ENCODE data around the gene MPPED2.

The MPPED2 gene

GRCh38 chr11:30585892-30586250 lies 282 bp downstream of the MPPED2 start:
- H3K4me3 Mint-ChIP-seq: peak overlapping the region; percentile 70
- H3K4me1 Mint-ChIP-seq (ENCODE audit: low read depth): peaks cover 15% of the 10 kb centered on the region
- intact Hi-C loops (cut with micrococcal nuclease): loop anchor here (10.0 kb wide), 1 partner anchor 151 kb away; no protein-coding TSS in a partner anchor
- H3K9me3 Mint-ChIP-seq: no peaks in the 10 kb centered on the region
- H3K36me3 Mint-ChIP-seq (ENCODE audit: low read depth): no peaks in the 10 kb centered on the region
- H3K27ac Mint-ChIP-seq: no peak overlapping the region
- H3K27me3 Mint-ChIP-seq: peaks cover 60% of the 10 kb centered on the region

- Mint-ChIP-seq H3K27me3 (peaks cover 60% of the 10 kb centered on the region), H3K4me3 (peak overlapping the region; percentile 70), H3K36me3 (ENCODE audit: low read depth) (no peaks in the 10 kb centered on the region), H3K9me3 (no peaks in the 10 kb centered on the region), H3K27ac (no peak overlapping the region), H3K4me1 (ENCODE audit: low read depth) (peaks cover 15% of the 10 kb centered on the region)
- intact Hi-C loops (cut with micrococcal nuclease): loop anchor here (10.0 kb wide), 1 partner anchor 151 kb away; no protein-coding TSS in a partner anchor
These were observed 845 bp downstream of the MPPED2 start for GRCh38 chr11:30585125-30585891.

- Mint-ChIP-seq H3K4me3 (no peak overlapping the region), H3K27ac (no peak overlapping the region)
- intact Hi-C loops (cut with micrococcal nuclease): loop anchor here (10.0 kb wide), 1 partner anchor 149 kb away; no protein-coding TSS in a partner anchor
These were observed 2.5 kb downstream of the MPPED2 start for GRCh38 chr11:30583476-30584280.

GRCh38 chr11:30582726-30583125 lies 3.4 kb downstream of the MPPED2 start:
- no peaks in the 10 kb centered on the region for H3K36me3 Mint-ChIP-seq (ENCODE audit: low read depth)
- intact Hi-C loops (cut with micrococcal nuclease): loop anchor here (10.0 kb wide), 1 partner anchor 148 kb away; no protein-coding TSS in a partner anchor
- peaks cover 53% of the 10 kb centered on the region for H3K27me3 Mint-ChIP-seq
- H3K9me3 Mint-ChIP-seq: no peaks in the 10 kb centered on the region
- no peak overlapping the region for H3K27ac Mint-ChIP-seq
- no peak overlapping the region for H3K4me3 Mint-ChIP-seq
- peaks cover 15% of the 10 kb centered on the region for H3K4me1 Mint-ChIP-seq (ENCODE audit: low read depth)

More at GRCh38 chr11:30583476-30584280, 2.5 kb downstream of the MPPED2 start:
- Mint-ChIP-seq H3K27me3 (peaks cover 58% of the 10 kb centered on the region), H3K9me3 (no peaks in the 10 kb centered on the region), H3K36me3 (ENCODE audit: low read depth) (no peaks in the 10 kb centered on the region), H3K4me1 (ENCODE audit: low read depth) (peaks cover 15% of the 10 kb centered on the region)

- Mint-ChIP-seq H3K4me1 (ENCODE audit: low read depth) (peaks cover 15% of the 10 kb centered on the region), H3K27me3 (peaks cover 42% of the 10 kb centered on the region), H3K27ac (no peak overlapping the region), H3K9me3 (no peaks in the 10 kb centered on the region), H3K4me3 (no peak overlapping the region), H3K36me3 (ENCODE audit: low read depth) (no peaks in the 10 kb centered on the region)
- intact Hi-C loops (cut with micrococcal nuclease): loop anchor here (10.0 kb wide), 1 partner anchor 147 kb away; no protein-coding TSS in a partner anchor
These were observed 4.5 kb downstream of the MPPED2 start for GRCh38 chr11:30581675-30582074.

- no peaks in the 10 kb centered on the region for H3K9me3 Mint-ChIP-seq
- H3K4me1 Mint-ChIP-seq (ENCODE audit: low read depth): peaks cover 15% of the 10 kb centered on the region
- intact Hi-C loops (cut with micrococcal nuclease): loop anchor here (10.0 kb wide), 1 partner anchor 146 kb away; no protein-coding TSS in a partner anchor
- no peaks in the 10 kb centered on the region for H3K36me3 Mint-ChIP-seq (ENCODE audit: low read depth)
- H3K4me3 Mint-ChIP-seq: no peak overlapping the region
- peaks cover 32% of the 10 kb centered on the region for H3K27me3 Mint-ChIP-seq
- H3K27ac Mint-ChIP-seq: no peak overlapping the region
These were observed 5.6 kb downstream of the MPPED2 start for GRCh38 chr11:30580573-30580972.

GRCh38 chr11:30579415-30580175 lies 6.6 kb downstream of the MPPED2 start:
- H3K9me3 Mint-ChIP-seq: no peaks in the 10 kb centered on the region
- intact Hi-C loops (cut with micrococcal nuclease): loop anchor here (10.0 kb wide), 1 partner anchor 145 kb away; no protein-coding TSS in a partner anchor
- H3K4me3 Mint-ChIP-seq: no peak overlapping the region
- no peaks in the 10 kb centered on the region for H3K36me3 Mint-ChIP-seq (ENCODE audit: low read depth)
- peaks cover 24% of the 10 kb centered on the region for H3K27me3 Mint-ChIP-seq
- no peak overlapping the region for H3K27ac Mint-ChIP-seq
- H3K4me1 Mint-ChIP-seq (ENCODE audit: low read depth): peaks cover 5% of the 10 kb centered on the region

GRCh38 chr11:30578406-30578805 lies 7.7 kb downstream of the MPPED2 start:
- Mint-ChIP-seq H3K27me3 (peaks cover 12% of the 10 kb centered on the region), H3K36me3 (ENCODE audit: low read depth) (no peaks in the 10 kb centered on the region), H3K4me1 (ENCODE audit: low read depth) (no peaks in the 10 kb centered on the region), H3K27ac (no peak overlapping the region), H3K4me3 (no peak overlapping the region), H3K9me3 (no peaks in the 10 kb centered on the region)
- intact Hi-C loops (cut with micrococcal nuclease): no loop called here

- Mint-ChIP-seq H3K27me3 (no peaks in the 10 kb centered on the region), H3K9me3 (no peaks in the 10 kb centered on the region), H3K4me3 (no peak overlapping the region), H3K4me1 (ENCODE audit: low read depth) (no peaks in the 10 kb centered on the region), H3K27ac (no peak overlapping the region), H3K36me3 (ENCODE audit: low read depth) (no peaks in the 10 kb centered on the region)
- intact Hi-C loops (cut with micrococcal nuclease): no loop called here
These were observed 12.2 kb downstream of the MPPED2 start for GRCh38 chr11:30573951-30574350.

GRCh38 chr11:30568931-30569330 lies 17.2 kb downstream of the MPPED2 start:
- Mint-ChIP-seq H3K27me3 (no peaks in the 10 kb centered on the region), H3K27ac (no peak overlapping the region), H3K4me1 (ENCODE audit: low read depth) (no peaks in the 10 kb centered on the region), H3K4me3 (no peak overlapping the region), H3K9me3 (no peaks in the 10 kb centered on the region), H3K36me3 (ENCODE audit: low read depth) (no peaks in the 10 kb centered on the region)
- intact Hi-C loops (cut with micrococcal nuclease): no loop called here

- Mint-ChIP-seq H3K27me3 (no peaks in the 10 kb centered on the region), H3K36me3 (ENCODE audit: low read depth) (no peaks in the 10 kb centered on the region), H3K27ac (no peak overlapping the region), H3K4me3 (no peak overlapping the region), H3K9me3 (no peaks in the 10 kb centered on the region), H3K4me1 (ENCODE audit: low read depth) (no peaks in the 10 kb centered on the region)
- intact Hi-C loops (cut with micrococcal nuclease): no loop called here
These were observed 18.5 kb downstream of the MPPED2 start for GRCh38 chr11:30567644-30568043.

- Mint-ChIP-seq H3K4me3 (no peak overlapping the region), H3K9me3 (no peaks in the 10 kb centered on the region), H3K27ac (no peak overlapping the region), H3K27me3 (no peaks in the 10 kb centered on the region), H3K36me3 (ENCODE audit: low read depth) (no peaks in the 10 kb centered on the region), H3K4me1 (ENCODE audit: low read depth) (no peaks in the 10 kb centered on the region)
- intact Hi-C loops (cut with micrococcal nuclease): no loop called here
These were observed 19.0 kb downstream of the MPPED2 start for GRCh38 chr11:30567120-30567519.

GRCh38 chr11:30566482-30566881 lies 19.7 kb downstream of the MPPED2 start:
- Mint-ChIP-seq H3K4me3 (no peak overlapping the region), H3K4me1 (ENCODE audit: low read depth) (no peaks in the 10 kb centered on the region), H3K9me3 (no peaks in the 10 kb centered on the region), H3K27me3 (no peaks in the 10 kb centered on the region), H3K27ac (no peak overlapping the region), H3K36me3 (ENCODE audit: low read depth) (no peaks in the 10 kb centered on the region)
- intact Hi-C loops (cut with micrococcal nuclease): no loop called here
